Stromal cell of bone marrow (primary cell): Measurements from ENCODE around the gene CLCF1.

Experiments
- DNase-seq: peaks from one replicate; pipeline ENCODE4 v3.0.0-alpha.2; 2012; ENCODE audit warnings: low read depth

CLCF1 gene

DNA sequence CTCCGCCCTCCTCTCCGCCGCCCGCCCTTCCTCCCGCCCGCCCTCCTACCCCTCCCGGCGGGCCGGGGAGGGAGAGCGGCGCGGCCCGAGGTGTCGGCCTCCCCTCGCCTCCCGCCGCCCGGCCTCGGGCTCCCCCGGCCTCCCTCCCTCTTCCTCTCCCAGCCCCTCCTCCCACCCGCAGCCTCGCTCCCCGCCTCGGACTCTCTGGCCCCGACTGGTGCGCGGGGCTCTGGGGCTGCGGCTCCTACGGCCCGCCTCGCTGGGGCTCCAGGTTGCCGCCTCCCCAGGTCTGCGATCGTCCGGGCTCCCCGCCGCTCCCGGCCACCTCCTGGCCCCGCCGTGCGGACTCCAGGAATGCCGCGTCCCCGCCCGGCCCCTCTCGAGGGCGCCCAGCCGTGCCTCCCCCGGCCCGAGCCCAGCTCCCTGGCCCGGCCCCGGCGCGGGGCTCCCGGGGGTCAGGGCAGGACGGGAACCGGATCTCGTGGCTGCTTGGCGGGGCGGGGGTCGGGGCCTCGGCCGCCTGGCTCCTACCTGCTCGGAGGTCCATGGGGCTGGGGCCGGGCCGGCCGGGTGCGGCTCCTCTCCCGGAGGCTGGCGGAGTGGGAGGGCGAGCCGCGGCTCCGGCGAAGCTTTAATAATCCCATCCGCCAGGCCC, at the start of gene CLCF1:
TSS of gene CLCF1 (minus strand) at position 606 of the 655 bp plus-strand sequence. CDS start at position 547, 59 bp downstream.
- DNase-seq = peak; percentile 53

DNA sequence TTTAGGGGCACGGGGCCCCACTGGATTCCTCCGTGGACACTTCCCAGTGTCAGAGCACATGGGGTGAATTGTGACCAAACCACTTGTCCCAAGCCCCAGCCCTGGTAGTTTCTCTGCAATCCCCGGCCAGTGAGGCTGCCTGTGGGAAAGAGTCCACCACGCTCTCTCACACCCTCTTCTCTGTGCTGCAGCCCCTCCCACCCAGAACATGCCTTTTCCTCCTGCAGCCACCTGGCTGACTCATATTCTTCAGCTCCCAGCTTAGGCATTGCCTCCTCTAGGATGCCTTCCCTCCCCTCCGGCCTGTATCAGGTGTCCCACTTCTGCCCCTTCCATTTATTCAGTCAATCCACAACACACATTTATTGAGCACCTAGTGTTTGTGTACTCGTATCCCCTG, 49.5 kb upstream of the CLCF1 start:
- no peak for DNase-seq

DNA sequence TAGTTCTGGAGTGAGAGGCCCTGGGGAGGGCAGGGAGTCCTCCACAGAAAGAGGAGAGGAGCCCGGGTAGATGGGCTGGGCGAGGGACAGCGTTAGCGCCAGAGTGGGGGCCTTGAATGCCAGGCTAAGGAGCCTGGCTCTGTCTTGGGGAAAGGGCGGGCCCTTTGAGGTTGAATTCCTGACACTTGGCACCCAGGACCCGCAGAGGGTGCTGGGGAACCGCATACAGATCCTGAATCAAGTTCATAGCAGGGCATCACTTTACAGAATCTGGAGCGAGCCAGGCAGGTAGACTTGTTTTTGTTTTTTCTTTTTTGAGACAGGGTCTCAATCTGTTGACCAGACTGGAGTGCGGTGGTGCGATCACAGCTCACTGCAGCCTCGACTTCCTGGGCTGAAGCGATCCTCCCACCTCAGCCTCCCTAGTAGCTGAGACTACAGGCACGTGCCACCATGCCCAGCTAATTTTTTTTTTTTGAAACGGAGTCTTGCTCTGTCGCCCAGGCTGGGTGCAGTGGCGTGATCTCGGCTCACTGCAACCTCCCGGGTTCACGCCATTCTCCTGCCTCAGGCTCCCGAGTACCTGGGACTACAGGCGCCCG, 48.1 kb upstream of the CLCF1 start:
- no peak for DNase-seq

DNA sequence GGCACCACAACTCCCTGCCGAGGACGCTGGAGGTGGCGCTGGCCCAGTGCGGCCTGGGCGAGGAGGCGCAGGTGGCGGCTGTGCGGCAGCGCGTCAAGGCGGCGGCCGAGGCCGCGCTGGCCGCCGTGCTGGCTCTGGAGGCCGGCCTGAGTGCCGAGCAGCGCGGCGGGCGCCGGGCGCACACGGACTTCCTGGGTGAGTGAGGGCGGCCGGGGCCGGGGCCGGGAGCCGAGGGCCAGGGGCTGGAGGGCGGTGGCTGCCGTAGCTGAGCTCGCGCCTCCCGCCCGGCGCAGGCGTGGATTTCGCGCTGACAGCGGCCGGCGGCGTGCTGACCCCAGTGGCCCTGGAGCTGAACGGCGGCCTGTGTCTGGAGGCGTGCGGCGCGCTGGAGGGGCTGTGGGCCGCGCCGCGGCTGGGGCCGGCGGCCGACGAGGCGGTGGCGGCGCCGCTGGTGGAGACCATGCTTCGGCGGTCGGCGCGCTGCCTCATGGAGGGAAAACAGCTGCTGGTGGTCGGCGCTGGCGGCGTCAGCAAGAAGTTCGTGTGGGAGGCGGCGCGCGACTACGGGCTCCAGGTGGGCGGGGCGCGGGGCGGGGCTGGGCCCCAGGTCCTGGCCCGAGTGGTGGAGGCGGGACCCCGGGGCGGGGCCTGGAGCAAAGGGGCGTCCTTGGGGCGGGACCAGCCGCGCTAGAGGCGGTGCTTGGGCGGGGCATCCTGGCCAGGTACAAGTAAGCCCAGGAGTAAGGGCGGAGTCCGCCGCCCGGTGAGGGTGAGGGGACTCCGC, 47.4 kb upstream of the CLCF1 start:
- peak; percentile 76 for DNase-seq

DNA sequence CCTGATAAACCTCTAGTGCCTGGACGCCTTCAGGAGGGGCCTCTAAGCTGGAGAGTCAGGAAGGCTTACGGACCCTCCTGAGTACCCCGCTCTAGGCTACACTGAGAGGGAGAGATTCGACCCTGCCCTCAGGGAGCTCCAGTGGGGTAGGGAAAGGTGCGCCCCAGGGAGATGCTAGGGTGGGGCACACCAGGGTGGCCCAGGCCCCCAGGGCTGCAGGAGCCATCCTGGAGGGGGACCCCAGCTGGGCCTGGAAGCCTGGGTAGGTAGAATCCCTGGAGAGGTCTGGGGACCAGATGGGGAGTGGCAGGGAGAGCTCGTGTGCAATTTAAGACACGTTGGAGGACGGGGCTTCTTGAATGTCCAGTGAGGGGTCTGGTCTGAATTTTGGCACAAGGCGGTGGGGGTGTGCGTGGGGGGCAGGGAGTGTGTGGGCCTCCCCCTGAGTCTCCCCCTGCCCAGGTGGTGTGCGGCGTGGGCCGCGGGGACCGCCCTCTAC, 46.8 kb upstream of the CLCF1 start:
- DNase-seq = no peak

DNA sequence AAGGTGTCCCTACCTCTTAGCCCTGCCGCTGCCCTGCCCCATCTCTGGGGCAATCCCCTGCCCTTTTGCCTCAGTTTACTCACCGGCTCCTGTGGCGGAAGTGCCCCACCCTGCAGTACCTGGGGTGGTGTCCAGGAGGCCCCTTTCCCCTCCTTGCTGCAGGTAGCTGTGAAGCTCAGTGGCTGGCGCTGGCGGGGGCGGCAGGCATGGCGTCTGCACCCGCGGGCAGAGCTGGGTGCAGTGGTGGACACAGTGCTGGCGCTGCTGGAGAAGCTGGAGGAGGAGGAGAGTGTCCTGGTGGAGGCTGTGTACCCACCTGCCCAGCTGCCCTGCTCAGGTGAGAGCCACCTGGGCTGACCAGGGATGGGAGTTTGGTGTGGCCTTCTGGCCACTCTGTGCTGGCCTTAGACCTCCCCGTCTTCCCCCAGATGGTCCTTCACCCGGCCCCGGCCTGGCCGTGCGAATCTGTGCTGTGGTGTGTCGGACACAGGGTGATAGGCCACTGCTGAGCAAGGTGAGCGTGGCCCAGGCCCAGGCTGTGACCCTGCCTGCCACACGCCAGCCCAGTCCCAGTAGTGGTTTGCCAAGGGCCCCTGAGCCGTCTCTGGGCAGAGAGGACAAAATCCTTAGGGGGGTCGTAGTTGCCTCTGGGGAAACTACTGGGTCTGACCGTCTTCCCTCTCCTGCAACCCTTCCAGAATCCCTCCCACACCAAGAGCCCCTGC, 46.1 kb upstream of the CLCF1 start:
- no peak for DNase-seq

DNA sequence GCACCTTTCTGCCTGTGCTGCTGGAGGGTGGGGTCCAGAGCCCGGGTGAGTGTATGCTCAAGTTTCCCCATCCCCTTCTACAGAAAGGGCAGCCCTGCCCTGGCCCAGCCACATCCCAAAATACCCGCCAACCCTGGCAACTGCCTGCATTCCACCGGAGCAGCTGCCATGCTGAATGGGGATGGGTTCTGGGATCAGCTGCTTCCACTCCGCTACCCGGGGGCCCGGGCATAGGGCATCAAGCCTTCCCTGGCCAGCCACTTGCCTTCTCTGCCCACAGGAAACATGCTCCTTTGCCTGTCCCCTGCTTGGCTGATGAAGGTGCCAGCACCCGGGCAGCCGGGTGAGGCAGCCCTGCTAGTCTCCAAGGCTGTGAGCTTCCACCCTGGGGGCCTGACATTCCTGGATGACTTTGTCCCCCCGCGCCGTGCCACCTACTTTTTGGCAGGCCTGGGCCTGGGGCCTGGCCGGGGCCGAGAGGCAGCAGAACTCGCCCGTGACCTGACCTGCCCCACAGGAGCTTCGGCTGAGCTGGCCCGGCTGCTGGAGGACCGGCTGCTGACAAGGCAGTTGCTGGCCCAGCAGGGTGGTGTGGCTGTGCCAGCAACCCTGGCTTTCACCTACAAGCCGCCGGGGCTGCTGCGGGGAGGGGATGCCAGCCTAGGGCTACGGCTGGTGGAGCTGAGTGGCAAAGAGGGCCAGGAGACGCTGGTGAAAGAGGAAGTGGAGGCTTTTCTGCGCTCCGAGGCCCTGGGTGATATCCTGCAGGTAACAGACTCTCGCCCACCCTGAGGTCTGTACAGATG, 45.3 kb upstream of the CLCF1 start:
- no peak for DNase-seq

DNA sequence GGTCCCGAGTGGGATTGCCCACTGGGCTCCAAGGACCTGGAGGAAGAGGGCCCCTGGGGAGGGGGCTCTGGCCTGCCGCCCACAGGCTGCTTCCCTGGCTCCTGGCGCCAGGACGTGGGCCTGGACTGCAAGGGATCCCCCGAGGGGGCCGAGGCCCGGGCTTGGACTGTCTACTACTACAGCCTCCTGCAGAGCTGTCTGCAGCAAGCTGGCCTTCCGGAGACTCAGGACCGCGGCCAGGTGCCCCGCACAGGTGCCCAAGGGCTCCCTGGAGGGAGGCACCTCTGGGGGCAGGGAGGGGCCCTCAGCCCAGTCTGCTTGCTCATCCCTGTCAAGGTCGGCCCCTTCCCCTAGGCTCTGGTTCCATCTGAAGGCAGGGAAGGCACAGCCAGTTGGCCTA, 44.0 kb upstream of the CLCF1 start:
- DNase-seq = no peak

DNA sequence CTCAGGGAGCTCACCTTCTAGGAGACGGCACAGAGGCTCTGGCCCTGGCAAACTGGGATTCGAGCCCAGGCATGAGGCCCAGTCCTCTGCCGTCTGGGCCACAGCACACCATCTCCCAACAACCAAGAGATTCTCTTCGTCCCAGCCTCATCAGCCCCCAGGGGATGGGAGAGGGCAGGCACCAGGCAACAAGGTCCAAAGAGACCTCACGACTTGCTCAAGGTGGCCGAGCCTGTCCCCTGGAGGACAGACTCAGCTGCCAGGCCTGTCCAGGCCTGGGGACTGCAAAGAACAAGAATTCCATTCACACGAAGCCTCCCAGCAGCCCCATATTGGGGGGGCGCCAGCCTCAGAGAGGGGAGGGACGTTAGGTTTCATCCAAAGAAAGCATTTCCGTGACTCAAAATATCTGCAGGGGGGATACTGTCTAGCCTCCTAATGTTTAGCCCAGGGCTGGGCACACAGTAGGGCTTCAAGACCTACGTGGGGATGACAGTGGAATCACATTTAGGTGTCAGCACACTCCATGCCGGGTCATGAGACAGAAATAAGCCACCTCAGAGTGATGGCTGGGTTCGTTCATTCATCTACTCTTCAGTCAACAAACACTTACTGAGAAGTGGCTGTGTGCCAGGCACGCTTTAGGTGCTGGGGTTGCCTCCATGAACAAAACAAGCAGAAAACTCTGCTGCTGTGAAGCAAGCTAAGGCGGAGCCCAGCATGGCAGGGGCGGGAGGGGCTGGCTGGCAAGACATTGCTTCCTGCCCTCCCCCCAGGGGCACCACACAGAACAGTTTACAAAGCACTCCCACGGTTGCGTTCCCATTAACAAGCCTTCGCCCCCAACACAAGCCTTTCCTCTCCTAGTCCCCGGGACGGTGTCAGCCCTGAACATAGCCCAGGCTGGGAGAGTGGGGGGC, 43.3 kb upstream of the CLCF1 start:
- no peak for DNase-seq

DNA sequence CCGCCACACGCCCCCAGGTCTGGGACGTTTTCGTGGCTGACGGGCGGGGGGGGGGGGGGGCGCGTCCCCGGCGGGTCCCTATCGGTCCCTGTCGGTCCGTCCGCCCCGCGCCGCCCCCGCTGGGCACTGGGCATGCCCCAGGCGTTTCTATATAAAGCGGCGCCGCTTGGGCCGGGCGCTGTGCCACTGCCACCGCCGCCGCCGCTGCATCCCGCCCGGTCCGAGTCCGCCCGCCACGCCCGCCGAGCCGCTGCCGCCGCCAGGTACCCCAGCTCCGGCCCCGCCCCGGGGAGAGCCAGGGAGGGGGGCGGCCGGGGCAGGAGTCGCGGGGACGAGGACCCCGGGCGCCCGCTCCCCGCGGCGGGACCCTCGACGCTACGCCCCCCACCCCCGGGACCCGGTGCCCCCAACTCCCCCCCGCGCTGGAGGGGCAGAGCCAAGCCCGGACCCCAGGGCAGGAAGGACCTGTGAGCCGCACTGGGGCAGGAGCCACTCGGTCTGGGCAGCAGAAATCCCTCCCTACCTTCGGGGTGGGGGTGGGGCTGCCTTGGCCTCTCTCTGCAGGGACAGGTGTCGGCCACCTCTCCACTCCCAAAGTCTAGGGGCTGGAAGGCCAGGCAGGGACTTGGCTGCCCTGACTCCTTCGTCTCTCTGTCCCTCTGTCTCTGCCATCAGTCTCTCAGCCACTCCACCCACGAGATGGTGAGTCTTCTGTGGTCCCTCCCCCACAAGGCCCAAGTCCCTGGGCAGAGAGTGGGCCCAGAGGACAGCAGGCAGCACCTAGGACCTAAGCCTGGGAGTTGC, 42.3 kb upstream of the CLCF1 start, which contains the start of gene CARNS1:
TSS of gene CARNS1 (plus strand) at position 178 of the 804 bp plus-strand sequence. CDS start at position 700, 522 bp downstream.
- DNase-seq = no peak

DNA sequence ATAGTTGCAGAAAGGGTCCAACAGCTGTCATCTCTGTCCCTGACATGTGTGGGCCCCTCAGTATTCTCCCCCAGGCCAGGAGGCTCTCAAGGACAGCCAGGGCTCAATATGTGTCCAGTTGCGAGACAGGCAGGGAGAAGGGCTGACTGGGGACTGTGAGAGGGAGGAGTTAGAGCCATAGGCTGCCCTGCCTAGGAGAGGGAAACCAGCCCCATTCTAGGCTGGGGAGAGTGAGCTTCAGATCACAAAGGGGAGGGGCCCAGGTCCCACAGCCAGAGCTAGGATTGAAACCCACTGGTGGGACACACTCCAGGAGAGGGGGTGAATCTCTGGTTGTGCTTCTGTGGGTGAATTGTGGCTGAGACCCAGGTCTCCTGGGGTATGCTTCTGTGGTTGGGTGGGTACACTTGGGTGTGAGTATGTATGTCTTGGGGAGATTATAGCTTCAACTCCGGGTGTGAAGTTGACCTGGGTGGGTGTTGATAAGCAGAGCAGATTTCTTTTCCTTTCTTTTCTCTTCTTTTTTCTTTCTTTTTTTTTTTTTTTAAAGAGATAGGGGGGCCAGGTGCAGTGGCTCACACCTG, 40.0 kb upstream of the CLCF1 start:
- DNase-seq = no peak

DNA sequence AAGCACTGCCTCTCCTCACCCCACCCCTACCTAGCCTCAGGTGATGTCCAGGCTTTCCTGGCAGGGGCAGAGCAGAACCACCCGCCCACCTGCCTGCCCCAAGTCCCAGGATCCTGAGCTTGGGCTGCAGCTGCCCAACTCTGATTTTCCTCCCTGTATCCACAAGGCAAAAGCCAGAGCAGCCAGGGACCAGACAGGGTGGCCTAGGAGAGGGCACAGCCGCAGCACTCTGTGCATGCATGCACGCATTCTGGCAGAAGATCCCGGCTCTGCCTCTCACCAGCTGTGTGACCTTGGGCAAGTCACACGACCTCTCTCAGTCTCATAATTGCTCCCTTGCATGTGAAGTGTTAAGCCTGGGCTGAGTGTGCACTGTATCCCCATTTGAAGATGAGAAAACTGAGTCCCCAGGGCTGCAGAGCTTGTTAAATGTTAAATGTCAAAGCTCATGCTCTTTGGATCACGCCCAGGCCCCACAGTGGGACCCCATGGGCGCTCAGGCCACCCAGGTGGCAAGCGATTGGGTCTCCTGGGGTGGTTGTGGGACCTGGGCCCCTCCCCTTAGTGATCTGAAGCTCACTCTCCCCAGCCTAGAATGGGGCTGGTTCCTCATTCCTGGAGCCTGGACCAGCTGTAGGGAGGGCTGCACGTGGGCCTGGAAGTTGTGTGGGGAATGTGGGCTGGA, 39.2 kb upstream of the CLCF1 start:
- no peak for DNase-seq

DNA sequence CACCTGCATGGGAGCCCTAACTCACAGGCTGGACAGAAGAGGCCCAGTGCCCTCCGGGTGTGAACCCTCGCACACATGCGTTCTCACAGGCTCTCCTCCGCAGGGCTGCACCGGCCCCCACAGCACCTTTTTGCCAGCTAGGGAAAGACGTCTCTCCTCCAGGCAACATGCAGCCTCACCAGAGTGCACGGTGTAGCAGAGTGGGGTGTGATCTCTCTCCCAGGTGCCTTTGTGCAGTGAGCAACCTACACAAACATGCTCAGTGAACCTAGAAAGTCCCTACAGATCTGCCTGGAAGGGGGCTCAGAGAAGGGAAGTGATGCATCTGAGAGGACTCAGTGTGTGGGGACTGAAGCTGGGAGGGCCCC, 38.4 kb upstream of the CLCF1 start:
- DNase-seq = no peak

DNA sequence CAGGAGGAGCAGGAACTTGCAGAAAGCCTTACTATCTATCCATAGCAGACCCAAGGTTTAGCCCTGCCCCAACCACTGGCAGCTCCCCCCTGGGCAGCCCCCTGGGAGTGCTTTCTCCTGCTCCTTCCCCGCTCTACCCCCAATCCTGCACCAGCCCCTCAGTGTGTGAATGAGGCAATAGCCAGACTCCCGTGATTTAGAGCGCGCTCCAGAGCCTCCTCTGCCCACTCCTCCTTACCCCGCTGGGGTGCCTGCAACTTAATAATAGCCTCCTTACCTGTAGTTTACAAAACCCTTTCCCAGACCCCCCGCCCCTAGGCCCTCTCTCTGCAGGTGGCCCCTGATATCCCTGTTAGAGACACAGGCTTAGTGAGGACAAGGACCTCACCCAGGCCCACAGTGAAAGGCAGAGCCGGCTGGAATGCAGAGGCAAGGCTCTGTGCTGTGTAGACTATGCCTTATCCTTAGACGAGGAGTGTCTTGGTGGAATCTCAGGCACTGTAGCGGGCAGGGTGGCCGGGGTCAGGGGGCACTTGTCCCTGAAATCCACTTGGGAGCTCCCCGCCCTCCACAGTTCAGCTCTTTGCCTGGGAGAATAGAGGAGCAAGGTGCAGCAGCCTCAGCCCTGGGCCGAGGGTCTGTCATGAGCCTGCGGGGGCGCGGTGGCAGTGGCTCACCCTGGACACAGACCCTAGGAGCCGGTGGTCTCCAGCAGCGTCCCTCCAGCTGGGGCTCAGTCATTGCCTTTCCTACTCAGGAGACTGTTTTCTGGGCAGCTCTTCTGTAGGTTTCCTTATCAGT, 37.8 kb upstream of the CLCF1 start:
- DNase-seq = no peak

DNA sequence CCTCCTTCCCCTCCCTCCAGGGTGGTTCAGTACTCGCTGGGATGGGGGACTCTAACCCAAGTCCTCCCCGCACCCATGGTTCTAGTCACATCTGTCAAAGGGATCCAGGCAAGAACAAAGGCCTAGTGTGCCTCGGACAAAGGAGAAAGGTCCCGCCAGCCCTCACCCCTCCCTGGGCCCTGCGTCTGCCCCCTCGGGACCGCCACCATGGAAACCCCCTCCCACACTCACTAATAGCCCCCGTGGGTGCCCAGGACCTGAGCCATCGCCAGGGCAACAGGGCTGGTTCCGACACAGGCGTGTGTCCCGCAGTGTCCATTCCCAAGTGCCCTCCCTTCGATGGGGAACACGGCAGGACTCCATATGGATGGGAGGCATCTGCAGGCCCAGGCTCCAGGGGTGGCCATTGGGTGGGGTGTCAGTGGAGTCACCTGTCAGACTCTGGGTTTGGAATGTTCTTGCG, 37.0 kb upstream of the CLCF1 start:
- DNase-seq = no peak

DNA sequence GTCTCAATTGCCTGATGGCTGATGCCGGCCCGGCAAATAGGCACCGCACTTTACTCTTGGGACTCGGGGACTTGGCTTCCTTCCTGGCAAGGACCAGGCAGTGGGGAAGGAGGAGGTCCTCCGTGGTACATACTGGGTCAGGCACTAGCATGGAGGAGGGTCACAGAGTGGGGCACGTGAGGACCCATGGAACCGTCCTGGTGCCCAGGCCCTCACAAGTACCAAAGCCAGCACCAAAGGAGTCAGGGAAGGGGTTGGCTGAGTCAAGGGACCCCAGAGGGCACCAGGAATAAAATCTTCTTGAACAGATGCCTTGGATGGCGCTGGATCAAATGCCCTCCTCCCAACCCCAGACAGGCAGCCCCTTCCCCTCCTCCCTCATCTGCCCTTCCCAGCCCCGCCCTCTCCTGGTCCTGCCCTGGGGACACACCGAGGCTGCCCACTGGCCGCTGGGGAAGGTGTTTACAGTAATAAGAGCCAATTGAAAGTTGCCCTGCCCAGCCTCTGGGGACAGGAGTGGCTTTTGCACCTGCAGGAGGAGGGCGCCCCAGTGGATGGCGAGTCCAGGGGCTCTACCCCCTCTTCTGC, 36.5 kb upstream of the CLCF1 start:
- no peak for DNase-seq

DNA sequence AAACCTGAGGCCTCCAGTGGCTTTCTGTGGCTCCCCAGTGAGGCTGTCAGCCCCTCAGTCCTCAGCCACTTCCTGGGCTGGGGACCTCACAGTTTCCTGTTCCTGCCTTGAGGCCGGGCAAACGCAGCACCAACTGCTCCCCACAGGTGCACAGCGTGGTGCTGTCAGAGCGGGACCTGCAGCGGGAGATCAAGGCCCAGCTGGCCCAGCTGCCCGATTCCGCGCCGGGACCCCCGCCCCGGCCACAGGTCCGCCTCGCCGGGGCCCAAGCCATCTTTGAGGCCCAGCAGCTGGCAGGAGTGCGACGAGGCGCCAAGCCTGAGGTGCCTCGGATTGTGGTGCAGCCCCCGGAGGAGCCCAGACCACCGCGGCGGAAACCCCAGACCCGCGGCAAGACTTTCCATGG, 35.9 kb upstream of the CLCF1 start:
- DNase-seq = no peak
